HepG2 (cell line): ENCODE results near the gene C1QTNF6. TPM values are rescaled to one million over a fixed set of nuclear protein-coding genes. Genes with fewer than 3 reads are reported as not detected.

Experiments
- AHR ChIP-seq: IDR thresholded peaks from 2 replicates; pipeline ENCODE4 v1.6.1; 2018; ENCODE audit warnings: missing genetic modification reagents, missing compliant biosample characterization
- ATF5 ChIP-seq: sonication (generic); formaldehyde crosslinking; IDR thresholded peaks from 2 replicates; pipeline ENCODE4 v1.4.0; 2020; ENCODE audit warnings: mild to moderate bottlenecking, low read depth, missing genetic modification reagents
- DBP ChIP-seq: sonication (generic); formaldehyde crosslinking; IDR thresholded peaks from 2 replicates; pipeline ENCODE4 v1.4.0; 2020; ENCODE audit warnings: missing genetic modification reagents; ENCODE audit errors: not compliant biosample characterization
- HNF4G ChIP-seq, 2 experiments: sonication (generic) in 1 of 2; formaldehyde crosslinking in 1 of 2; IDR thresholded peaks; 2 replicates each; pipeline versions ENCODE4 v1.4.0 to v1.6.1; 2011 to 2020; ENCODE audit warnings: borderline replicate concordance in 2 of 2, low read depth in 2 of 2, mild to moderate bottlenecking in 2 of 2, low read length in 1 of 2, missing genetic modification reagents in 1 of 2, moderate library complexity in 1 of 2
- JUND ChIP-seq: sonication (generic); formaldehyde crosslinking; IDR thresholded peaks from 2 replicates; pipeline ENCODE4 v1.8.0; 2022; ENCODE audit warnings: mild to moderate bottlenecking, missing genetic modification reagents
- KDM1A ChIP-seq: IDR thresholded peaks from 2 replicates; pipeline ENCODE4 v1.6.1; 2016; ENCODE audit warnings: missing compliant biosample characterization
- MED1 ChIP-seq: sonication (generic); formaldehyde crosslinking; IDR thresholded peaks from 2 replicates; pipeline ENCODE4 v1.4.0; 2020; ENCODE audit warnings: missing genetic modification reagents
- MEIS1 ChIP-seq: sonication (generic); formaldehyde crosslinking; IDR thresholded peaks from 2 replicates; pipeline ENCODE4 v1.9.0; 2021; ENCODE audit warnings: mild to moderate bottlenecking, missing genetic modification reagents, moderate library complexity, borderline replicate concordance
- POLR2A ChIP-seq, 2 experiments: IDR thresholded peaks; 2 replicates each; pipeline ENCODE4 v1.6.1; 2011; ENCODE audit warnings: low read depth in 2 of 2, low read length in 2 of 2, mild to moderate bottlenecking in 1 of 2, moderate library complexity in 1 of 2; ENCODE audit not compliant: insufficient read depth in 1 of 2
- POLR2AphosphoS2 ChIP-seq: IDR thresholded peaks from 2 replicates; pipeline ENCODE4 v1.6.1; 2011; ENCODE audit warnings: low read depth, low read length, improper control_type of control experiment
- RXRA ChIP-seq: sonication (generic); formaldehyde crosslinking; IDR thresholded peaks from 2 replicates; pipeline ENCODE4 v1.5.1; 2020; ENCODE audit warnings: missing genetic modification reagents
- RXRB ChIP-seq: IDR thresholded peaks from 2 replicates; pipeline ENCODE4 v1.6.1; 2016; ENCODE audit warnings: borderline replicate concordance, missing genetic modification reagents, missing compliant biosample characterization
- SPEN ChIP-seq: sonication (generic); formaldehyde crosslinking; IDR thresholded peaks from 2 replicates; pipeline ENCODE4 v1.5.1; 2020; ENCODE audit warnings: low read depth, mild to moderate bottlenecking, missing genetic modification reagents
- TARDBP ChIP-seq: sonication (generic); formaldehyde crosslinking; IDR thresholded peaks from 2 replicates; pipeline ENCODE4 v1.8.0; 2022; ENCODE audit warnings: mild to moderate bottlenecking, missing genetic modification reagents
- ZNF230 ChIP-seq: sonication (generic); formaldehyde crosslinking; IDR thresholded peaks from 2 replicates; pipeline ENCODE4 v1.4.0; 2020; ENCODE audit warnings: mild to moderate bottlenecking, missing genetic modification reagents
- ZNF253 ChIP-seq: sonication (generic); formaldehyde crosslinking; IDR thresholded peaks from 2 replicates; pipeline ENCODE4 v1.8.0; 2022; ENCODE audit warnings: mild to moderate bottlenecking, missing genetic modification reagents, borderline replicate concordance
- ZNF282 ChIP-seq: fragments of 450-650 bp; IDR thresholded peaks from 2 replicates; pipeline ENCODE4 v1.6.1; 2018; ENCODE audit not compliant: partially characterized antibody
- ZNF558 ChIP-seq: sonication (generic); formaldehyde crosslinking; IDR thresholded peaks from 2 replicates; pipeline ENCODE4 v1.9.0; 2022; ENCODE audit warnings: mild to moderate bottlenecking, missing genetic modification reagents, borderline replicate concordance
- ZNF710 ChIP-seq: sonication (generic); formaldehyde crosslinking; IDR thresholded peaks from 2 replicates; pipeline ENCODE4 v1.5.0; 2020; ENCODE audit warnings: mild to moderate bottlenecking, missing genetic modification reagents, borderline replicate concordance
- ZNF776 ChIP-seq: sonication (generic); formaldehyde crosslinking; IDR thresholded peaks from 2 replicates; pipeline ENCODE4 v1.4.0; 2020; ENCODE audit warnings: mild to moderate bottlenecking, missing genetic modification reagents
- polyA plus RNA-seq, 8 experiments: library from polyadenylated mRNA; depleted of rRNA in 3 of 8; stranded (reverse) in 7 of 8; unstranded in 1 of 8; fragments of >200 nt; fragmentation: Illumina TruSeq in 4 of 8; extraction: Trizol in 4 of 8; gene quantifications; 2 replicates each; pipeline versions ENCODE4 v1.2.1 to v1.2.3, GENCODE V29; 2011 to 2016; ENCODE audit warnings: low read depth in 4 of 8, missing spikeins in 1 of 8, mixed read lengths in 1 of 8; ENCODE audit not compliant: insufficient read depth in 1 of 8
- total RNA-seq, 5 experiments: library from RNA; depleted of rRNA; stranded (reverse); fragments of >200 nt; fragmentation: Illumina TruSeq; extraction: Trizol; gene quantifications; 2 replicates each; pipeline ENCODE4 v1.2.3, GENCODE V29; 2016; ENCODE audit warnings: low read depth in 1 of 5
- TF ChIP-seq, protein P1 (sequence below): sonication (generic); formaldehyde crosslinking; IDR thresholded peaks from 2 replicates; pipeline ENCODE4 v1.5.0; 2020; ENCODE audit warnings: missing genetic modification reagents
- TF ChIP-seq, protein P2 (sequence below): sonication (generic); formaldehyde crosslinking; conservative IDR thresholded peaks from 2 replicates; pipeline ENCODE4 v1.8.0; 2022; ENCODE audit warnings: mild to moderate bottlenecking, moderate library complexity, missing genetic modification reagents
- TF ChIP-seq, protein P3 (sequence below): sonication (generic); formaldehyde crosslinking; IDR thresholded peaks from 2 replicates; pipeline ENCODE4 v1.5.0; 2020; ENCODE audit warnings: missing genetic modification reagents, mild to moderate bottlenecking, borderline replicate concordance

Gene C1QTNF6
- total and polyA plus RNA-seq, 2 of the 13 experiments (the other 11 are each of a cell fraction or from before 2014, with no cell fraction given): 2.7 to 6.9 TPM

- TF ChIP-seq, protein P1, sequence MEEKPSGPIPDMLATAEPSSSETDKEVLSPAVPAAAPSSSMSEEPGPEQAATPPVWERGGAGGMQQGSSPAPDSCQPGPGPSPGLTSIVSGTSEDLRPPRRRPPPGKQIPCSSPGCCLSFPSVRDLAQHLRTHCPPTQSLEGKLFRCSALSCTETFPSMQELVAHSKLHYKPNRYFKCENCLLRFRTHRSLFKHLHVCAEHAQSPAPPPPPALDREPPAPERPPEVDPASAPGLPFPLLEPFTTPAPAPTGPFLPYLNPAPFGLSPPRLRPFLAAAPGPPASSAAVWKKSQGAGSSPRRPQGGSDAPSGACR (CRISPR knock-in tag): no peak
- TF ChIP-seq ATF5 (CRISPR knock-in tag) (no peak), MED1 (CRISPR knock-in tag) (0 out of 2 replicates have a peak, but pooled peaks have one; percentile 7), ZNF558 (CRISPR knock-in tag) (no peak), KDM1A (CRISPR knock-in tag) (no peak), POLR2A (IDR thresholded peaks at IDR 0.05; ENCODE audit: insufficient read depth in 1 of 2, low read depth in 2 of 2, low read length in 2 of 2) (peak in 1 of 2 experiments; percentile 35; a peak in 1 of 4 replicates), SPEN (CRISPR knock-in tag) (no peak), AHR (CRISPR knock-in tag) (0 out of 2 replicates have a peak, but pooled peaks have one; percentile 25), TARDBP (CRISPR knock-in tag) (no peak), ZNF282 (no peak), POLR2AphosphoS2 (no peak), RXRB (CRISPR knock-in tag) (no peak), DBP (no peak), HNF4G (IDR thresholded peaks at IDR 0.05; ENCODE audit: borderline replicate concordance, low read depth, low read length) (0 out of 2 replicates have a peak, but pooled peaks have one; percentile 16), HNF4G (CRISPR knock-in tag; IDR thresholded peaks at IDR 0.05; ENCODE audit: borderline replicate concordance, low read depth) (no peak), ZNF710 (CRISPR knock-in tag) (no peak), RXRA (CRISPR knock-in tag) (peak; percentile 9; the same call in 1 of the 2 replicates), JUND (CRISPR knock-in tag) (no peak), ZNF776 (no peak), ZNF253 (CRISPR knock-in tag) (no peak), MEIS1 (0 out of 2 replicates have a peak, but pooled peaks have one; percentile 23), ZNF230 (no peak)
- TF ChIP-seq, protein P2, sequence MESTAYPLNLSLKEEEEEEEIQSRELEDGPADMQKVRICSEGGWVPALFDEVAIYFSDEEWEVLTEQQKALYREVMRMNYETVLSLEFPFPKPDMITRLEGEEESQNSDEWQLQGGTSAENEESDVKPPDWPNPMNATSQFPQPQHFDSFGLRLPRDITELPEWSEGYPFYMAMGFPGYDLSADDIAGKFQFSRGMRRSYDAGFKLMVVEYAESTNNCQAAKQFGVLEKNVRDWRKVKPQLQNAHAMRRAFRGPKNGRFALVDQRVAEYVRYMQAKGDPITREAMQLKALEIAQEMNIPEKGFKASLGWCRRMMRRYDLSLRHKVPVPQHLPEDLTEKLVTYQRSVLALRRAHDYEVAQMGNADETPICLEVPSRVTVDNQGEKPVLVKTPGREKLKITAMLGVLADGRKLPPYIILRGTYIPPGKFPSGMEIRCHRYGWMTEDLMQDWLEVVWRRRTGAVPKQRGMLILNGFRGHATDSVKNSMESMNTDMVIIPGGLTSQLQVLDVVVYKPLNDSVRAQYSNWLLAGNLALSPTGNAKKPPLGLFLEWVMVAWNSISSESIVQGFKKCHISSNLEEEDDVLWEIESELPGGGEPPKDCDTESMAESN: no peak
- TF ChIP-seq, protein P3, sequence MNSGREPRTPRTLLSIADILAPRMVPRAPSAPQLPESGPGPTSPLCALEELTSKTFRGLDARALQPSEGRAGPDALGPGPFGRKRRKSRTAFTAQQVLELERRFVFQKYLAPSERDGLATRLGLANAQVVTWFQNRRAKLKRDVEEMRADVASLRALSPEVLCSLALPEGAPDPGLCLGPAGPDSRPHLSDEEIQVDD (CRISPR knock-in tag): no peak
Measured at GRCh38 chr22:37178350-37179125, 9.5 kb downstream of the C1QTNF6 start (continued).
